NCI-H2227 (cell line): ENCODE data around the gene DBR1.
"Not testable (repeated sequence)": the region's sequence is repeated elsewhere in the genome, so short reads cannot be mapped to it uniquely, and the experiment has no call there.

Experiments
- DNase-seq: peaks from one replicate; lab custom pipeline; 2025; ENCODE audit not compliant: unreplicated experiment; lab: John Stamatoyannopoulos, UW

DBR1 gene

GRCh38 chr3:138186803-138187295, 12.1 kb upstream of the DBR1 start:
- DNase-seq, result peak; percentile 86

DNA sequence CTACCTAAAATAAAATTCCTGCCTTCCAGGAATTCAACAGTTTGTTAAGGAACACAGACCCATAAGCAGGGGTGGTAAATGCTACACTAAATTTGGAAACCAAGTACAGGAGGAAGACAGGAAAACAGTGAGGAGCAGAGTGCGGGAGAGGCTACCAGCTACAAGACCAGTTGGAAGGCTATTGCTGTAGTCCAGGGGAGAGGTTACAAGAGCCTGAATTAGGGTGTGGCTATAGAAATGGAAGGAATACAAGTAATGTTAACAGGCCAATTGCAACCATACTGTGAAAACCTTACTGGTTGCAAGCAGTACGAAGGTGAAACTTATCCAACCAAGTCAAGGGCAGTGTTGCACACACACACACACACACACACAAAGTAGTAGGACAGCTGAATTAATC, 11.5 kb upstream of the DBR1 start:
- DNase-seq, result peak; percentile 13

DNA sequence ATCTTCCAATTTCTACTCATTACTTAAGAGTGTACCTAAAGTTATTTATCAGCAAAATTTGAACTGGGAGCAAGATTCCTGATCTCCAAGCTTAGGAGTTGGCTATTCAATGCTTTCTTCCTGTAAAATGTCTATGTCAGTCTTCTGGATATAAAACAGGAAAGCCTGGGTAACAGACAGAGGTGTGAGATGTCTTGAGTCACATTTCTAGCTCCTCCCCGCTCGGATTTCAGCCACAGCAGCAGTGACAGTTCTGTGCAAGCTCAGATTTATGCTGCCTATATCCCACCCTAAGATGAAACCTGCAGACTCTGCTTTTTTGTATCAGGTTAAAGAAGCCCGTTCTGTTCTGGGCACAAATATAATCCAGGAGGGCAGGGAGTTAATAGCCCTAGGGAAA, 10.3 kb upstream of the DBR1 start:
- DNase-seq, result no peak

- peak; percentile 11 for DNase-seq
Measured at GRCh38 chr3:138180375-138181029, 5.8 kb upstream of the DBR1 start.

- no peak for DNase-seq
Measured at GRCh38 chr3:138173769-138174420, 826 bp downstream of the DBR1 start.

DNA sequence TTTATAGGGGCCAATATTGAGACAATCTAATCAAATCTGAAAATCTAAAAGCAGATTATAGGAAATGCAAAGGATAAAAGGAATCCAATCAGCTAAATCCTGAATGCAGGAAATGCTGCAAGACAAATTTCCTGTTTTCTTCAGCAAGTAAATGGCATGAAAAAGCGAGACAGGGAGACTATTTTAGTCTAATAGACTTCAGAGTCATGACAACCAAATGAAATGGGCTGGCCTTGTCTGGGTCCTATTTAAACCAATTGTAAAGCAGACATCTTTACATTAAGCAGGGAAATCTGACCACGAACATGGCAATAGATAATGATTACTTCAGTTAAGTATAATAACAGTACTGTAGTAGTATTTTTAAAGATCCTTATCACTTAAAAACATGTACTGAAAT, 2.1 kb downstream of the DBR1 start:
- no peak for DNase-seq

DNA sequence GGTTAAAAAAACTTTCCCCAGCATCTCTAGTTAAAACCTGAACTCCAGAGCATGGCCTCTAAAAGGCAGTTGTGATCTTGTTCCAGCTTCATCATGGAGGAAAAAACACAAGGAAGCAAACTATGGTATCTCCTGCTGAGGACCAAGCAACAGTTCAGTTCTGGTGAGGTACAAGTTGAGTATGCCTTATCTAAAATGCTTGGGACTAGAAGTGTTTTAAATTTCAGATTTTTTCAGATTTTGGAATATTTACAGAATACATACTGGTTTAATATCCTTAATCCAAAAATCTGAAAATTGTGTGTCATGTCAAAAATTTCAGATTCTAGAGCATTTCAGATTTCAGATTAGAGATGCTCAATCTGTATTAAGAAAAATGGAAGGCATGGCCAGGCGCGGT, 9.7 kb downstream of the DBR1 start:
- DNase-seq, result no peak

DNA sequence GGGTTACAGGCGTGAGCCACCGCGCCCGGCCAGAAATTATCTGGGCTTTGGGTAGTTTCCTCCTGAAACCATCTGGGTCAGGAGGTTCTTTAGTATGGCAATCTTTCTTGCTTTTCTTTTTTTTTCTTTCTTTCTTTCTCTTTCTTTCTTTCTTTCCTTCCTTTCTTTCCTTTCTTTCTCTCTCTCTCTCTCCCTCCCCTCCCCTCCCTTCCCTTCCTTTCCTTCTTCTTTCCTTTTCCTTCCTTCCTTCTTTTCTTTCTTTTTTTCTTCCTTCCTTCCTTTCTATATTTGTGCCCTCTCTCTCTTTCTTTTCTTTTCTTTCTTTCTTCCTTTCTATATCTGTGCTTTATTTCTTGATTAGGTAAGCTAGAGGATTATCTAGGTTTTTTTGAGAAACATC, 17.0 kb downstream of the DBR1 start:
- DNase-seq, result no peak

DNA sequence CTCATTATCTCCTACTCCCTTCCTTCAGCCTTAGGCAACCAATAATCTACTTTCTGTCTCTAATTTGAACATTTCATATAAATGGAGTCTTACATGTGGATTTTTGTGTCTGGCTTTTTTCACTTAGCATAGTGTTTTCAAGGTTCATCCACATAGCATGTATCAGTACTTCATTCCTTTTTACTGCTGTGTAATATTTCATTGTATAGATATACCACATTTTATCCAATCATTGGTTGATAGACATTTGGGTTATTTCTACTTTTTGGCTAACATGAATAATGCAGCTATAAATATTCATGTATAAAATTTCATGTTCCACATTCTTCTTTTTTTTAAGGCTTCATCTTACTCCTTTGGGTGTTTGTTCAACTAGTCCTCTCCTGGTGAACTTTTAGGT, 20.2 kb downstream of the DBR1 start:
- DNase-seq, result no peak

GRCh38 chr3:138148503-138148902, 26.2 kb downstream of the DBR1 start:
- DNase-seq, result no peak

DNA sequence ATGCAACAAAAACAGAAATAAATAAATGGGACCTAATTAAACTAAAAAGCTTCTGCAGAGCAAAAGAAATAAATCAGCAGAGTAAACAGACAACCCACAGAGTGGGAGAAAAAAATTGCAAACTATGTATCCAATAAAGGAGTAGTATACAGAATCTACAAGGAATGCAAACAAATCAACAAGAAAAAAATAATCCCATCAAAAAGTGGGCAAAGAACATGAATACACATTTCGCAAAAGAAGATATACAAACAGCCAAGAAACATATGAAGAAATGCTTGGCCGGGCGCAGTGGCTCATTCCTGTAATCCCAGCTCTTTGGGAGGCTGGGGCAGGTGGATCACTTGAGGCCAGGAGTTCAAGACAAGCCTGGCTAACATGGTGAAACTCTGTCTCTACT, 32.5 kb downstream of the DBR1 start:
- DNase-seq, result not testable (repeated sequence)

DNA sequence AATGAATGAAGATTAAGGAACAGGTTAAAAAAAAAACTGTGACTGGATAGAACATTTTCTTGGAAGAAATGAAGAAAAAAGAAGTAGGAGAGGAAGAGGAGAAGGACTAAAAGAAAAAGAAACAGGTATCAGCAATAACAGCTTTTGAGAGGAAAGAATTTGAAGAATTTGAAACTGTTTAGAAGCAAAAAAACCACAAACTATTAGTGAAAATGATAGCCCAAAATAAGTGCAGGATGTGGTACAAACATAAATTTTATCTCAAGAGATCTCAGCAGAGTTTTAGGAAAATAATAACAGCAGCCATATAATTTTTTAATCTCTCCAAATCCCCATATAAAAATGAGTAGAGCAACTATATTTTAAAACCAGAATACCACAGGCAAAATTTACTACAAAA, 33.8 kb downstream of the DBR1 start:
- no peak for DNase-seq

- no peak for DNase-seq
Measured at GRCh38 chr3:138139691-138140090, 35.0 kb downstream of the DBR1 start.

DNA sequence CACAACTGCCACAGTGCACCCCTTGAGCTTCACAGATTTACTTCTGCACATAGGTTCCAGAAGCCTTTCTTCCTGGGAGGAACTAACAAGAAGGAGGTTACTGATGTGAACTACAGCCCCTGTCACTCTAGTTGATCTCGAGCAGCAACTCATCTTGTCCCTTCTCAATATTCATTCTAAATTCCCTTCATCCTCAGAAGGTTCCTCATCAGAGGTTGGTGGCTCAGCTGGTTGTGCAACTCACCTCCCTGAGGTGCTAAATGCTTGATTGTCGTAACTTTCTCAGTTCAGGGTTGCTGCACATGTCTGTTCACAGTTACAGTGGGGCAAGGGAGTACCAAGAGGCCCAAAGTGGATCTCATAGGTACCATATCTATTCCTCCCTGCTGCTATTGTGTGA, 36.9 kb downstream of the DBR1 start:
- no peak for DNase-seq

DNA sequence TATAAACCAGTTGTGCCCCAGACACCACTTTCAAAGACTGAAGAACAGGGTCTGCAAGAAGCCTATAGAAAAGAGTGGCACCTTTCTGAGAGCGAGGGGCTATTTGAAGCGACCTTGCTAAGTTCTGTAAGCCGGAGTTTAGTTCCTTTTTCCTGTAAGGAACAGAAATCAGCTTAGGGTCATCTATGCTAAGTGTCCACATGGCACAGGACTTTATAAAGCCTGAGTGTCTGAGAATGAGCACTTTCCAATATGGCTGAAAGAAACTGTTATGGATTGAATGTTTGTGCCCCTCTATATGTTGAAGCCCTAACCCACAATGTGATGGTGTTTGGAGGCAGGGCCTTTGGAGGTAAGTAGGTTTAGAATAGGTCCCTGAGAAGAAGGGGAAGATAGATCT, 38.5 kb downstream of the DBR1 start:
- DNase-seq, result no peak

- DNase-seq, result no peak
Measured at GRCh38 chr3:138135833-138136194, 38.9 kb downstream of the DBR1 start.

DNA sequence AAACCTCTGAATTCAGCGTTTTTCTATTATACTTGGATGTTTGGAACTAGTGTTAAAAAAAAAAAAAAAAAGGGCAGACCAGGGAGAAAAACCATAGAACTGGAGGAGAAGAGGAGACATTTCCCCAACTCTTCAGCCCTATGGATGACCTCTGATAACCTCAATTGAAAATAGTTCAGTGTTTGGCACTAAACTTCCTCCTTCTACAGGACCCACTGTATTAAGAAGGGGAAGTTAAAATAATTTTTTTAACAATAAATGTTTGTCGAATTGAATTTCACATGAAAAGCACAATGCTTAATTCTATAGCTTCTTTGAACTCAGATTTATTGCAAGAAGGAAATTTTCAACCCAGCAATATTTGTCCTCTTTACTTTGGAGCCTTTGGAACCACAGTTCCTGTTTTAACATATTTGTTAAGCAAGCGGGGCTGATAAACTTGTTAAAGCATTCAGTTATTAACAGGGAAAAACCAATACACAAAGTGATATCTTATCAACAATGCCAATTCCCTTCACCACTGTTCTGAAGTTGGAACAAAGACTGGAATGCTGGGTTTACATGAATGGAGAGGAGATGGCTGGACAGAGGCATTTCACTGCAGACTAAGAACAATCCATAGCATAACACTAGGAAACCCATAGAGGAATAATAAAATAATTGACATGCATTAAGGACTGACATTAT, 39.4 kb downstream of the DBR1 start:
- DNase-seq, result no peak

DNA sequence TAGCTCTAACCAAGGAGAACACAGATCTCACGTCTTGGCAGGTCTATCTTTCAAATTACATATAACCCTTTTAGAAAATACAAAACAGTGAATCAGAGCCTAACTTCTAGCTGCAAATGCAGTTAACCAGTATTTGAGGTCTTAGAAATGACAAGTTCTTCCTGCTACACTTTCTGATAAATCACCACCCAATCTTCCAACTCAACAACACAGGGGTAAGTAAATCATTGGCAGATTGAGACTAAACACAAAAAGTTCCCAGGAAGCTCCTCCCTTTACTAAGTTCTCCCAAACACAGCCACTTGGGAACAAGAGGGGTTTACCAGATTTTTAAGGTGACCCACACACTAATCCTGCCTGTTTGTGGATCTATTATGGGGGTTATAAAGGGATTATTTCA, 42.5 kb downstream of the DBR1 start, which contains the start of gene A4GNT:
TSS of gene A4GNT (minus strand) at position 152 of the 400 bp plus-strand sequence. CDS start 1,134 bp downstream, outside the sequence.
- no peak for DNase-seq

- DNase-seq, result no peak
Measured at GRCh38 chr3:138127636-138128365, 46.9 kb downstream of the DBR1 start.

DNA sequence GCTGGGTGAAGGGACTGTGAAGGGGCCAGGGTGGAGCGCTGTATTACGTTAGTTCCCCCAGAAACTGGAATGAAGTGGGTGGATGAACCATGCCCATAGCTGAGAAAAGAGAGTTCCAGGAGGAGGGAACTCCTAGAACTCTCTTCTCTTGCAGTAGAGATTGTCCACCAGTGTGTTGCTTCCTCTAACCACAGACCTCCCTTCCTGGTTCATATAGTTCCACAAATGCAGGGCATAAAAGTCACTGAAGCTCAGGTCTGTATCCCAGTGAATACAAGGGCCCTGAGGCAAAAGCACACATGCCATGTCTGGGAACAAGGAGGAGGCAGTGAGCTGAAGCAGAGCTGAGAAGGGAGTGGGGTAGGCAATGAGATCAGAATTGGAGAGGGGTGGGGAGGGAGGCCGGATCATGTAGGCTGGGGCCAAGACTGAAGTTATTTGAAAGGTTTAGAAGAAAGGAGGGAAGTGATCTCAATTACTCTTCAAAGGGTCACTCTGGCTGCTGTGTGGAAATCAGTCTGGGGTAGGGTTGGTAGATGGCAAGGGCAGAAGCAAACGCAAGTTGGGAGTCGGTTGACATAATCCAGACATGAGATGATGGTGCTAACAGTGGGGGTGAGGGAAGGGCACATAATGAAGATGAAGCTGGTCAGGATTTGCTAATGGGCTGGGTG, 49.0 kb downstream of the DBR1 start:
- DNase-seq, result no peak
